PFSK-1 (cell line): ENCODE results near the gene DNAH17.

Experiments used
- POLR2AphosphoS5 ChIP-seq: IDR thresholded peaks from 2 replicates; pipeline ENCODE4 v1.6.1; 2012; ENCODE audit warnings: low read depth, mild to moderate bottlenecking, control low read depth, low read length, moderate library complexity
- SIN3A ChIP-seq: IDR thresholded peaks from 2 replicates; pipeline ENCODE4 v1.6.1; 2012; ENCODE audit warnings: mild to moderate bottlenecking, low read length, moderate library complexity, borderline replicate concordance; ENCODE audit not compliant: insufficient read depth
- TAF1 ChIP-seq: IDR thresholded peaks from 2 replicates; pipeline ENCODE4 v1.6.1; 2012; ENCODE audit warnings: low read length, control low read depth, borderline replicate concordance; ENCODE audit not compliant: insufficient read depth
- TF ChIP-seq, protein P1 (sequence below), 2 experiments: IDR thresholded peaks; 2 replicates each; pipeline versions ENCODE4 v1.6.1 to v1.8.0; 2011 to 2012; ENCODE audit warnings: low read depth in 2 of 2, low read length in 2 of 2, control low read depth in 1 of 2, inconsistent platforms in 1 of 2, mild to moderate bottlenecking in 1 of 2, moderate library complexity in 1 of 2; ENCODE audit not compliant: insufficient read depth in 1 of 2

DNA sequence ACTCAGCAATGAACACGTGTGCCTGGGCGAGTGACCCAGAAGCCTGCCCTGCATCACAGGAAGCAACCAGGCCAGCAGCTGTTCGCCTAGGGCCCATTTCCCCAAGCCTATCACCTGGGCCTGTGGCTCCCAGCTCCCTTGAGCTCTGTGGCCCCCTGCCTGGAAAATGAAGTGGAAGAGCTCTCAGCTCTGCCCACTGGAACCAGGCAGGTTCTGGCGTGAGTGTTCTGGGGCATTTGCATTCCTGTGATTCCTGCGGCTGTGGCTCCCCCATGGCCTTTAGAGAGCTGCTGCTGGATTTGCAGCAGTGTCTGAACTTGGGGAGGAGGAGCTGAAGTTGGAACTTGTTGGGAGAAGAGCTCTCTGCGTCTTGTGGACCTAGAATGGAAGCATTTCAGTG is 175.9 kb downstream of the DNAH17 start:
- TF ChIP-seq POLR2AphosphoS5 (0 out of 2 replicates have a peak, but pooled peaks have one; percentile 10), TAF1 (no peak), SIN3A (no peak)
- TF ChIP-seq, protein P1, sequence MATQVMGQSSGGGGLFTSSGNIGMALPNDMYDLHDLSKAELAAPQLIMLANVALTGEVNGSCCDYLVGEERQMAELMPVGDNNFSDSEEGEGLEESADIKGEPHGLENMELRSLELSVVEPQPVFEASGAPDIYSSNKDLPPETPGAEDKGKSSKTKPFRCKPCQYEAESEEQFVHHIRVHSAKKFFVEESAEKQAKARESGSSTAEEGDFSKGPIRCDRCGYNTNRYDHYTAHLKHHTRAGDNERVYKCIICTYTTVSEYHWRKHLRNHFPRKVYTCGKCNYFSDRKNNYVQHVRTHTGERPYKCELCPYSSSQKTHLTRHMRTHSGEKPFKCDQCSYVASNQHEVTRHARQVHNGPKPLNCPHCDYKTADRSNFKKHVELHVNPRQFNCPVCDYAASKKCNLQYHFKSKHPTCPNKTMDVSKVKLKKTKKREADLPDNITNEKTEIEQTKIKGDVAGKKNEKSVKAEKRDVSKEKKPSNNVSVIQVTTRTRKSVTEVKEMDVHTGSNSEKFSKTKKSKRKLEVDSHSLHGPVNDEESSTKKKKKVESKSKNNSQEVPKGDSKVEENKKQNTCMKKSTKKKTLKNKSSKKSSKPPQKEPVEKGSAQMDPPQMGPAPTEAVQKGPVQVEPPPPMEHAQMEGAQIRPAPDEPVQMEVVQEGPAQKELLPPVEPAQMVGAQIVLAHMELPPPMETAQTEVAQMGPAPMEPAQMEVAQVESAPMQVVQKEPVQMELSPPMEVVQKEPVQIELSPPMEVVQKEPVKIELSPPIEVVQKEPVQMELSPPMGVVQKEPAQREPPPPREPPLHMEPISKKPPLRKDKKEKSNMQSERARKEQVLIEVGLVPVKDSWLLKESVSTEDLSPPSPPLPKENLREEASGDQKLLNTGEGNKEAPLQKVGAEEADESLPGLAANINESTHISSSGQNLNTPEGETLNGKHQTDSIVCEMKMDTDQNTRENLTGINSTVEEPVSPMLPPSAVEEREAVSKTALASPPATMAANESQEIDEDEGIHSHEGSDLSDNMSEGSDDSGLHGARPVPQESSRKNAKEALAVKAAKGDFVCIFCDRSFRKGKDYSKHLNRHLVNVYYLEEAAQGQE (IDR thresholded peaks at IDR 0.05; ENCODE audit: insufficient read depth in 1 of 2, low read depth in 2 of 2, low read length in 2 of 2) = no peak
